ENCODE data around the gene ZAR1L. TPM values are rescaled to one million over a fixed set of nuclear protein-coding genes. Genes with fewer than 3 reads are reported as not detected.
"Not testable (repeated sequence)": the region's sequence is repeated elsewhere in the genome, so short reads cannot be mapped to it uniquely, and the experiment has no call there.

Gene ZAR1L
- not detected for total RNA-seq

- ATAC-seq (ENCODE audit: low read depth) (peak; percentile 94), DNase-seq (peak; percentile 90)
- Mint-ChIP-seq H3K27ac (peak within 1 kb of the TSS; percentile 100), H3K9me3 (no peaks in the 10 kb centered on the region), H3K4me3 (peak within 1 kb of the TSS; percentile 94), H3K4me1 (peaks cover 21% of the 10 kb centered on the region), H3K27me3 (no peaks in the 10 kb centered on the region), H3K36me3 (peaks cover 16% of the 10 kb centered on the region)
- POLR2A ChIA-PET = interaction anchor here (0.6 to 2.7 kb wide), 30 partner anchors 9 to 1504 kb away, joined by 3 to 60 read pairs (median 4); partner anchors contain the start of genes FRY, N4BP2L1, N4BP2L2 and PDS5B
These were observed at the start of gene ZAR1L, which contains the start of gene BRCA2 for GRCh38 chr13:32315238-32316027. Gene ZAR1L (minus strand): TSS chr13:32315363. CDS start chr13:32311925, 3,438 bp downstream. Gene BRCA2 (plus strand): TSS chr13:32315508. CDS start chr13:32316461, 953 bp downstream.

GRCh38 chr13:32362574-32362973 lies 47.4 kb upstream of the ZAR1L start:
- Mint-ChIP-seq H3K4me1 (peaks cover 8% of the 10 kb centered on the region), H3K27ac (no peak overlapping the region), H3K9me3 (no peaks in the 10 kb centered on the region), H3K4me3 (no peak overlapping the region), H3K27me3 (no peaks in the 10 kb centered on the region), H3K36me3 (peaks cover 41% of the 10 kb centered on the region)
- ATAC-seq (ENCODE audit: low read depth) (no peak), DNase-seq (no peak)
- POLR2A ChIA-PET = no interaction called here

- H3K27ac Mint-ChIP-seq; H3K9me3 Mint-ChIP-seq; ATAC-seq (ENCODE audit: low read depth); H3K27me3 Mint-ChIP-seq; H3K4me3 Mint-ChIP-seq; DNase-seq; POLR2A ChIA-PET: not testable (repeated sequence)
- H3K4me1 Mint-ChIP-seq = peaks cover 11% of the 10 kb centered on the region
- H3K36me3 Mint-ChIP-seq = peaks cover 35% of the 10 kb centered on the region
These were observed 40.8 kb upstream of the ZAR1L start for GRCh38 chr13:32355935-32356334.

GRCh38 chr13:32354040-32354439 lies 38.9 kb upstream of the ZAR1L start:
- H3K4me1 Mint-ChIP-seq = peaks cover 16% of the 10 kb centered on the region
- H3K4me3 Mint-ChIP-seq = no peak overlapping the region
- H3K27me3 Mint-ChIP-seq = no peaks in the 10 kb centered on the region
- peaks cover 40% of the 10 kb centered on the region for H3K36me3 Mint-ChIP-seq
- POLR2A ChIA-PET = no interaction called here
- ATAC-seq (ENCODE audit: low read depth) (no peak), DNase-seq (no peak)
- no peaks in the 10 kb centered on the region for H3K9me3 Mint-ChIP-seq
- no peak overlapping the region for H3K27ac Mint-ChIP-seq

GRCh38 chr13:32350839-32351441 lies 35.8 kb upstream of the ZAR1L start:
- ATAC-seq (ENCODE audit: low read depth) = peak; percentile 82
- peaks cover 28% of the 10 kb centered on the region for H3K4me1 Mint-ChIP-seq
- not testable (repeated sequence) for H3K27me3 Mint-ChIP-seq, H3K9me3 Mint-ChIP-seq
- H3K27ac Mint-ChIP-seq = peak overlapping the region; percentile 65
- H3K4me3 Mint-ChIP-seq = peak overlapping the region; percentile 40
- peak; percentile 39 for DNase-seq
- H3K36me3 Mint-ChIP-seq = peaks cover 48% of the 10 kb centered on the region
- POLR2A ChIA-PET = interaction anchor here (1.3 to 1.8 kb wide), 2 partner anchors 35 to 78 kb away, joined by 3 to 13 read pairs; partner anchors contain the start of genes BRCA2, N4BP2L1 and ZAR1L

GRCh38 chr13:32347651-32348050 lies 32.5 kb upstream of the ZAR1L start:
- Mint-ChIP-seq H3K36me3 (peaks cover 49% of the 10 kb centered on the region), H3K4me3 (peak overlapping the region; percentile 4), H3K4me1 (peaks cover 28% of the 10 kb centered on the region), H3K27me3 (no peaks in the 10 kb centered on the region), H3K9me3 (no peaks in the 10 kb centered on the region), H3K27ac (peak overlapping the region; percentile 67)
- no peak for DNase-seq
- peak; percentile 32 for ATAC-seq (ENCODE audit: low read depth)
- POLR2A ChIA-PET = interaction anchor here (1.0 kb wide), 1 partner anchor 32 kb away, joined by 4 read pairs; the partner anchor contains the start of genes BRCA2 and ZAR1L

- POLR2A ChIA-PET = no interaction called here
- peaks cover 8% of the 10 kb centered on the region for H3K9me3 Mint-ChIP-seq
- no peaks in the 10 kb centered on the region for H3K27me3 Mint-ChIP-seq
- H3K36me3 Mint-ChIP-seq = peaks cover 50% of the 10 kb centered on the region
- DNase-seq = no peak
- no peak overlapping the region for H3K4me3 Mint-ChIP-seq
- H3K4me1 Mint-ChIP-seq = no peaks in the 10 kb centered on the region
- no peak for ATAC-seq (ENCODE audit: low read depth)
- H3K27ac Mint-ChIP-seq = no peak overlapping the region
These were observed 25.8 kb upstream of the ZAR1L start for GRCh38 chr13:32340914-32341313.

GRCh38 chr13:32334671-32335070 lies 19.5 kb upstream of the ZAR1L start:
- no peak for ATAC-seq (ENCODE audit: low read depth)
- POLR2A ChIA-PET = interaction anchor here (0.7 to 1.3 kb wide), 3 partner anchors 11 to 19 kb away, joined by 3 to 4 read pairs (median 4); partner anchors contain the start of genes BRCA2 and ZAR1L
- no peak overlapping the region for H3K27ac Mint-ChIP-seq

GRCh38 chr13:32330441-32330840 lies 15.3 kb upstream of the ZAR1L start:
- H3K27me3 Mint-ChIP-seq = no peaks in the 10 kb centered on the region
- POLR2A ChIA-PET = no interaction called here
- H3K27ac Mint-ChIP-seq = no peak overlapping the region
- H3K36me3 Mint-ChIP-seq = peaks cover 56% of the 10 kb centered on the region
- ATAC-seq (ENCODE audit: low read depth) (no peak), DNase-seq (no peak)
- no peak overlapping the region for H3K4me3 Mint-ChIP-seq
- no peaks in the 10 kb centered on the region for H3K9me3 Mint-ChIP-seq
- H3K4me1 Mint-ChIP-seq = peaks cover 7% of the 10 kb centered on the region

More at GRCh38 chr13:32334671-32335070, 19.5 kb upstream of the ZAR1L start:
- DNase-seq = no peak
- Mint-ChIP-seq H3K4me3 (no peak overlapping the region), H3K27me3 (no peaks in the 10 kb centered on the region), H3K36me3 (peaks cover 74% of the 10 kb centered on the region), H3K4me1 (peaks cover 6% of the 10 kb centered on the region), H3K9me3 (peaks cover 8% of the 10 kb centered on the region)

GRCh38 chr13:32323912-32324311 lies 8.7 kb upstream of the ZAR1L start:
- Mint-ChIP-seq H3K4me1 (peaks cover 15% of the 10 kb centered on the region), H3K9me3 (no peaks in the 10 kb centered on the region), H3K27me3 (no peaks in the 10 kb centered on the region), H3K27ac (no peak overlapping the region), H3K36me3 (peaks cover 49% of the 10 kb centered on the region), H3K4me3 (no peak overlapping the region)
- POLR2A ChIA-PET = interaction anchor here (0.9 to 1.6 kb wide), 2 partner anchors 9 to 11 kb away, joined by 3 to 5 read pairs; partner anchors contain the start of genes BRCA2 and ZAR1L
- ATAC-seq (ENCODE audit: low read depth) (no peak), DNase-seq (no peak)

GRCh38 chr13:32320528-32320927 lies 5.4 kb upstream of the ZAR1L start:
- H3K27me3 Mint-ChIP-seq = no peaks in the 10 kb centered on the region
- no peak overlapping the region for H3K27ac Mint-ChIP-seq
- no peak for DNase-seq
- peaks cover 13% of the 10 kb centered on the region for H3K4me1 Mint-ChIP-seq
- H3K9me3 Mint-ChIP-seq = no peaks in the 10 kb centered on the region
- ATAC-seq (ENCODE audit: low read depth) = no peak
- POLR2A ChIA-PET = no interaction called here
- peaks cover 37% of the 10 kb centered on the region for H3K36me3 Mint-ChIP-seq
- H3K4me3 Mint-ChIP-seq = no peak overlapping the region

- Mint-ChIP-seq H3K27ac (no peak overlapping the region), H3K4me3 (peak overlapping the region; percentile 94), H3K9me3 (no peaks in the 10 kb centered on the region), H3K4me1 (peaks cover 24% of the 10 kb centered on the region), H3K36me3 (peaks cover 28% of the 10 kb centered on the region), H3K27me3 (no peaks in the 10 kb centered on the region)
- no peak for DNase-seq
- POLR2A ChIA-PET = no interaction called here
- no peak for ATAC-seq (ENCODE audit: low read depth)
These were observed 2.7 kb upstream of the ZAR1L start for GRCh38 chr13:32317716-32318465.

GRCh38 chr13:32316501-32316900 lies 1.3 kb upstream of the ZAR1L start:
- no peaks in the 10 kb centered on the region for H3K27me3 Mint-ChIP-seq
- DNase-seq (no peak), ATAC-seq (ENCODE audit: low read depth) (no peak)
- no peaks in the 10 kb centered on the region for H3K9me3 Mint-ChIP-seq
- H3K4me3 Mint-ChIP-seq = peak overlapping the region; percentile 94
- POLR2A ChIA-PET = interaction anchor here (1.5 to 2.7 kb wide), 3 partner anchors 35 to 221 kb away, joined by 13 to 60 read pairs (median 29); partner anchors contain the start of genes N4BP2L1 and N4BP2L2
- peaks cover 22% of the 10 kb centered on the region for H3K4me1 Mint-ChIP-seq
- peaks cover 22% of the 10 kb centered on the region for H3K36me3 Mint-ChIP-seq
- peak overlapping the region; percentile 27 for H3K27ac Mint-ChIP-seq
